Neural progenitor cell (in vitro differentiated cells): ENCODE measurements around the gene ABCG4. TPM values are rescaled to one million over a fixed set of nuclear protein-coding genes. Genes with fewer than 3 reads are reported as not detected.
"Not testable (repeated sequence)": the region's sequence is repeated elsewhere in the genome, so short reads cannot be mapped to it uniquely, and the experiment has no call there.

Experiments
- DNase-seq: peaks from one replicate; pipeline ENCODE4 v3.0.0-alpha.2; 2016; ENCODE audit warnings: low spot score
- H2AFZ ChIP-seq: fragments of 200-600 bp; sonication (generic); replicated peaks from 2 replicates; pipeline ENCODE4 v1.6.1; 2016; ENCODE audit warnings: antibody characterized with exemption
- H3F3A ChIP-seq: fragments of 200-600 bp; sonication (generic); 2 replicates; pipeline ENCODE4 v1.6.1; 2016; ENCODE audit warnings: antibody characterized with exemption, low read depth
- H3K27ac ChIP-seq: fragments of 200-600 bp; sonication (generic); 2 replicates; pipeline ENCODE4 v1.5.1; 2016; ENCODE audit warnings: mild to moderate bottlenecking
- H3K27me3 ChIP-seq: fragments of 200-600 bp; sonication (generic); 2 replicates; pipeline ENCODE4 v1.6.1; 2016; ENCODE audit warnings: mild to moderate bottlenecking, moderate library complexity
- H3K36me3 ChIP-seq: fragments of 200-600 bp; sonication (generic); 2 replicates; pipeline ENCODE4 v1.5.1; 2016
- H3K4me1 ChIP-seq: fragments of 200-600 bp; sonication (generic); 2 replicates; pipeline ENCODE4 v1.6.1; 2016; ENCODE audit warnings: mixed run types
- H3K4me2 ChIP-seq: fragments of 200-600 bp; sonication (generic); 2 replicates; pipeline ENCODE4 v1.6.1; 2016
- H3K4me3 ChIP-seq: fragments of 200-600 bp; sonication (generic); 2 replicates; pipeline ENCODE4 v1.5.1; 2016
- H3K79me2 ChIP-seq: fragments of 200-600 bp; sonication (generic); 2 replicates; pipeline ENCODE4 v1.6.1; 2016; ENCODE audit warnings: low read depth
- H3K9ac ChIP-seq: fragments of 200-600 bp; sonication (generic); 2 replicates; pipeline ENCODE4 v1.6.1; 2016
- H3K9me3 ChIP-seq: fragments of 200-600 bp; sonication (generic); 2 replicates; pipeline ENCODE4 v1.5.1; 2016; ENCODE audit warnings: low read depth
- H4K20me1 ChIP-seq: fragments of 200-600 bp; sonication (generic); 2 replicates; pipeline ENCODE4 v1.6.1; 2016; ENCODE audit warnings: low read depth
- H3K27ac Mint-ChIP-seq: 3 replicates; pipeline ENCODE4 v1.8.0; 2021; ENCODE audit warnings: mixed read lengths
- H3K27me3 Mint-ChIP-seq: 2 replicates; pipeline ENCODE4 v1.8.0; 2022; ENCODE audit warnings: low read depth, mild to moderate bottlenecking, inconsistent platforms, moderate library complexity, mixed read lengths; ENCODE audit not compliant: insufficient read depth
- H3K36me3 Mint-ChIP-seq: 3 replicates; pipeline ENCODE4 v1.8.0; 2021; ENCODE audit warnings: mixed read lengths
- H3K4me1 Mint-ChIP-seq: 3 replicates; pipeline ENCODE4 v1.8.0; 2021; ENCODE audit warnings: mixed read lengths
- H3K4me3 Mint-ChIP-seq: 3 replicates; pipeline ENCODE4 v1.8.0; 2021; ENCODE audit warnings: mild to moderate bottlenecking, moderate library complexity, mixed read lengths
- H3K9me3 Mint-ChIP-seq: 3 replicates; pipeline ENCODE4 v1.8.0; 2020; ENCODE audit warnings: mixed read lengths
- CTCF ChIP-seq: fragments of 200-600 bp; sonication (generic); IDR thresholded peaks from 2 replicates; pipeline ENCODE4 v1.5.1; 2017; ENCODE audit warnings: antibody characterized with exemption, mild to moderate bottlenecking
- EZH2 ChIP-seq: fragments of 200-600 bp; sonication (generic); IDR thresholded peaks from 2 replicates; pipeline ENCODE4 v1.6.1; 2017; ENCODE audit warnings: antibody characterized with exemption, mild to moderate bottlenecking, moderate library complexity
- EZH2phosphoT487 ChIP-seq: fragments of 200-600 bp; sonication (generic); IDR thresholded peaks from 2 replicates; pipeline ENCODE4 v1.6.1; 2017; ENCODE audit warnings: antibody characterized with exemption
- total RNA-seq: library from RNA; depleted of rRNA; stranded (reverse); fragments of >200 nt; gene quantifications from 2 replicates; pipeline ENCODE4 v1.2.3, GENCODE V29; 2015; ENCODE audit warnings: low replicate concordance

ABCG4 gene
- total RNA-seq, 1 donor from 2014 or later = 0.24 TPM

DNA sequence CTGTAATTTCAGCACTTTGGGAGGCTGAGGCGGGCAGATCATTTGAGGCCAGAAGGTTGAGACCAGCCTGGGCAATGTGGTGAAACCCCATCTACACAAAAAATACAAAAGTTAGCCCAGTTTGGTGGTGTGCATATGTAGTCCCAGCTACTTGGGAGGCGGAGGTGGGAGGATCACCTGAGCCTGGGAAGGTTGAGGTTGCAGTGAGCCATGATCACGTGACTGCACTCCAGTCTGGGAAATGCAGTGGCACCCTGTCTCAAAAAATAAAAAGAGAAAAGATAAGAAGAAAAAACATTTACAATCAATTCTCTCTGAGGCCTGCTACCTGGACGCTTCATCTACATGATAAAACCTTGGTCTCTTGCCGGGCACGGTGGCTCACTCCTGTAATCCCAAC is 50.1 kb downstream of the ABCG4 start:
- Histone ChIP-seq H3K4me2 (no peak overlapping the region), H3K79me2 (no peaks in the 10 kb centered on the region), H4K20me1 (no peaks in the 10 kb centered on the region), H3K27ac (no peak overlapping the region), H3K27me3 (no peaks in the 10 kb centered on the region), H3K9ac (no peak overlapping the region), H3K4me1 (no peaks in the 10 kb centered on the region), H3K36me3 (no peaks in the 10 kb centered on the region), H3K9me3 (no peaks in the 10 kb centered on the region), H2AFZ (no peak overlapping the region), H3K4me3 (no peak overlapping the region), H3F3A (no peaks in the 10 kb centered on the region)
- DNase-seq = no peak
- H3K36me3 Mint-ChIP-seq = no peaks in the 10 kb centered on the region
- H3K4me3 Mint-ChIP-seq = no peak overlapping the region
- TF ChIP-seq EZH2 (no peak), EZH2phosphoT487 (no peak), CTCF (no peak)
- no peaks in the 10 kb centered on the region for H3K9me3 Mint-ChIP-seq
- no peaks in the 10 kb centered on the region for H3K27me3 Mint-ChIP-seq
- no peaks in the 10 kb centered on the region for H3K4me1 Mint-ChIP-seq
- no peak overlapping the region for H3K27ac Mint-ChIP-seq

DNA sequence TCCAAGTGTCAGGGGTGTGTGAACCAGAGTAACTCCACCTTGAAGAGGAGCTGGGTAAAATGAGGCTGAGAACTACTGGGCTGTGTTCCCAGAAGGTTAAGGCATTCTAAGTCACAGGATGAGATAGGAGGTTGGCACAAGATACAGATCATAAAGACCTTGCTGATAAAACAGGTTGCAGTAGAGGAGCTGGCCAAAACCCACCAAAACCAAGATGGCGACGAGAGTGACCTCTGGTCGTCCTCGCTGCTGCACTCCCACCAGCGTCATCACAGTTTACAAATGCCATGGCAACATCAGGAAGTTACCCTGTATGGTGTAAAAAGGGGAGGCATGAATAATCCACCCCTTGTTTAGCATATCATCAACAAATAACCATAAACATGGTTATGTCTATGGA is 52.4 kb downstream of the ABCG4 start:
- H3F3A ChIP-seq, H3K27me3 ChIP-seq, H3K4me2 ChIP-seq, H2AFZ ChIP-seq, H3K4me1 ChIP-seq, H3K4me3 Mint-ChIP-seq, H3K4me1 Mint-ChIP-seq, H4K20me1 ChIP-seq, H3K36me3 Mint-ChIP-seq, H3K79me2 ChIP-seq, H3K9ac ChIP-seq, DNase-seq, H3K27me3 Mint-ChIP-seq, H3K27ac ChIP-seq, H3K9me3 ChIP-seq, H3K9me3 Mint-ChIP-seq, H3K27ac Mint-ChIP-seq, H3K4me3 ChIP-seq, H3K36me3 ChIP-seq: not testable (repeated sequence)

DNA sequence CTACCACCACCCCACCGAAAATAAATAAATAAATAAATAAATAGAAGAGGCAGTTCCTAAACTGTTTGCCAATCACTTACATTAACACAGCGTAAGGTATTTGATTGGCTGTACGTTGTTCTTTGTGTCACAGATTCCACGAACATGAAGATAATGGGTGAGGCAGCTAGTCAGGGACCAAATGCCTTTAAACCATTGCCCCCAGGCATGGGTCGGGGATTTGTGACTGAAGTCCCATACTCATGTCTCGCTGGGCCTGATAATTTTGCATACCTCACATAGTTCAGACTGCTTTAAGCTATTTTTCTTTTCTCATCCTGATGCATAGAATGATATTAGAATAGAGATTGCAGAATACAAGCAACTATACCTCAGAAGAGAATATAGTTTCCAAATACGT is 53.7 kb downstream of the ABCG4 start:
- no peaks in the 10 kb centered on the region for H3K9me3 Mint-ChIP-seq
- Histone ChIP-seq H2AFZ (no peak overlapping the region), H3K36me3 (no peaks in the 10 kb centered on the region), H3F3A (peaks cover 17% of the 10 kb centered on the region), H3K27ac (no peak overlapping the region), H3K4me3 (no peak overlapping the region), H4K20me1 (peaks cover 7% of the 10 kb centered on the region), H3K4me2 (no peak overlapping the region), H3K9me3 (no peaks in the 10 kb centered on the region), H3K4me1 (peaks cover 12% of the 10 kb centered on the region), H3K79me2 (peaks cover 9% of the 10 kb centered on the region), H3K27me3 (no peaks in the 10 kb centered on the region), H3K9ac (no peak overlapping the region)
- H3K27ac Mint-ChIP-seq = no peak overlapping the region
- no peak for DNase-seq
- no peaks in the 10 kb centered on the region for H3K36me3 Mint-ChIP-seq
- peaks cover 10% of the 10 kb centered on the region for H3K4me1 Mint-ChIP-seq
- no peak overlapping the region for H3K4me3 Mint-ChIP-seq
- TF ChIP-seq EZH2 = no peak
- no peak for TF ChIP-seq EZH2phosphoT487
- TF ChIP-seq CTCF = no peak
- peaks cover 3% of the 10 kb centered on the region for H3K27me3 Mint-ChIP-seq

DNA sequence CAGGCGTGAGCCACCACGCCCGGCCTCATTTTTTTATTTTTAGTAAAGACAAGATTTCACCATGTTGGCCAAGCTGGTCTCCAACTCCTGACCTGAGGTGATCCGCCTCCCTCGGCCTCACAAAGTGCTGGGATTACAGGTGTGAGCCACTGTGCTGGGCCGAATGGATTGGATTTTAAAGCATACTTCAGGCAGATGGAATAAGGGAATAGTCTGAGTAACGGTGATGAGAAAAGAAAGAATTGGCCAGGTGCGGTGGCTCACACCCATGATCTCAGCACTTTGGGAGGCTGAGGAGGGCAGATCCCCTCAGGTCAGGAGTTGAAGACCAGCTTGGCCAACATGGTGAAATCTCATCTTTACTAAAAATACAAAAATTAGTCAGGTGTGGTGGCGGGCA is 55.2 kb downstream of the ABCG4 start:
- TF ChIP-seq CTCF (no peak), EZH2phosphoT487 (no peak)
- no peaks in the 10 kb centered on the region for H3K36me3 ChIP-seq
- no peak overlapping the region for H3K9ac ChIP-seq
- H3K79me2 ChIP-seq = peaks cover 24% of the 10 kb centered on the region
- no peak for DNase-seq
- H2AFZ ChIP-seq = no peak overlapping the region
- Mint-ChIP-seq H3K27ac (no peak overlapping the region), H3K27me3 (peaks cover 5% of the 10 kb centered on the region), H3K4me1 (peaks cover 21% of the 10 kb centered on the region), H3K4me3 (no peak overlapping the region), H3K36me3 (peaks cover 1% of the 10 kb centered on the region), H3K9me3 (no peaks in the 10 kb centered on the region)
- peaks cover 17% of the 10 kb centered on the region for H3F3A ChIP-seq
- H3K27me3 ChIP-seq = no peaks in the 10 kb centered on the region
- H3K27ac ChIP-seq = no peak overlapping the region
- no peak overlapping the region for H3K4me3 ChIP-seq
- no peaks in the 10 kb centered on the region for H3K9me3 ChIP-seq
- H4K20me1 ChIP-seq = peaks cover 22% of the 10 kb centered on the region
- H3K4me1 ChIP-seq = peaks cover 12% of the 10 kb centered on the region
- H3K4me2 ChIP-seq = no peak overlapping the region
